ENCODE measurements around the gene RSPH1.

DNA sequence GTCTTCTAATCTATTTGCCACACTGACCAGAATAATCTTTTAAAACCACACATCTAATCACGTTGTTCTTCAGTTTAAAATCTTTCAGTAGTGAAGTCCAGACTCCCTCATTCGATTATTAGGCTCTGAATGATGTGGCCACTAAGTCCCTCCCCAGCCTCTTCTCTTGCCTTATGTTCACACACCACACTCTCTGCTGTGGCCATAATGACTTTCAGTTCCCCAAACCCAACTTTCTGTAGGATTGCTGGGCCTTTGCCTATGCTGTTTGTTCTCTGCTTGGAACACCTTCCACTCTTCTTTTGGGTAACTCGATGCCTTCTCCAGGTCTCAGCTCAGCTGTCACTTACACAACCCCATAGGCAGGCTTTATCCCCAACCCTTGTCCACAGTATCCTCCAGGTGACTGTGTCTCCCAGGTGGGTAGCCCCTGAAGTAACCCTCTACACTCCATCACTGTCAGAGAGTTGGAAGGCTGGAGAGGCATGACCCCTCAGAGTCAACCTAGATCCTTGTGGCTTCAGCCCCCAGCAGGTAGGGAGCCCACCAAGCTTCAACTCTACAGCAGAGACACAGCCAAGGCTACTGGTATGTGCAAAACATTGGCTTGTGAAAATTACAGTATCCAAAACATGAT lies 9.2 kb upstream of the RSPH1 start:
- TF ChIP-seq, protein P1, sequence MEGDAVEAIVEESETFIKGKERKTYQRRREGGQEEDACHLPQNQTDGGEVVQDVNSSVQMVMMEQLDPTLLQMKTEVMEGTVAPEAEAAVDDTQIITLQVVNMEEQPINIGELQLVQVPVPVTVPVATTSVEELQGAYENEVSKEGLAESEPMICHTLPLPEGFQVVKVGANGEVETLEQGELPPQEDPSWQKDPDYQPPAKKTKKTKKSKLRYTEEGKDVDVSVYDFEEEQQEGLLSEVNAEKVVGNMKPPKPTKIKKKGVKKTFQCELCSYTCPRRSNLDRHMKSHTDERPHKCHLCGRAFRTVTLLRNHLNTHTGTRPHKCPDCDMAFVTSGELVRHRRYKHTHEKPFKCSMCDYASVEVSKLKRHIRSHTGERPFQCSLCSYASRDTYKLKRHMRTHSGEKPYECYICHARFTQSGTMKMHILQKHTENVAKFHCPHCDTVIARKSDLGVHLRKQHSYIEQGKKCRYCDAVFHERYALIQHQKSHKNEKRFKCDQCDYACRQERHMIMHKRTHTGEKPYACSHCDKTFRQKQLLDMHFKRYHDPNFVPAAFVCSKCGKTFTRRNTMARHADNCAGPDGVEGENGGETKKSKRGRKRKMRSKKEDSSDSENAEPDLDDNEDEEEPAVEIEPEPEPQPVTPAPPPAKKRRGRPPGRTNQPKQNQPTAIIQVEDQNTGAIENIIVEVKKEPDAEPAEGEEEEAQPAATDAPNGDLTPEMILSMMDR (IDR thresholded peaks at IDR 0.05), result no peak
- no peak for TF ChIP-seq EP300 (IDR thresholded peaks at IDR 0.05; ENCODE audit: low read depth)

Measured in transverse colon (tissue), 3 donors.